B cell (primary cell): ENCODE measurements around the gene MBD6.

Experiments used
- EZH2 ChIP-seq: IDR thresholded peaks from 2 replicates; pipeline ENCODE4 v1.6.1; 2012; ENCODE audit warnings: borderline replicate concordance, low read depth, mild to moderate bottlenecking, moderate library complexity, low read length; ENCODE audit not compliant: insufficient read depth, poor library complexity, severe bottlenecking
- TF ChIP-seq, protein P1 (sequence below): fragments of 200-600 bp; IDR thresholded peaks from one replicate; pipeline ENCODE4 v1.8.0; 2022; ENCODE audit warnings: antibody characterized with exemption, mild to moderate bottlenecking

DNA sequence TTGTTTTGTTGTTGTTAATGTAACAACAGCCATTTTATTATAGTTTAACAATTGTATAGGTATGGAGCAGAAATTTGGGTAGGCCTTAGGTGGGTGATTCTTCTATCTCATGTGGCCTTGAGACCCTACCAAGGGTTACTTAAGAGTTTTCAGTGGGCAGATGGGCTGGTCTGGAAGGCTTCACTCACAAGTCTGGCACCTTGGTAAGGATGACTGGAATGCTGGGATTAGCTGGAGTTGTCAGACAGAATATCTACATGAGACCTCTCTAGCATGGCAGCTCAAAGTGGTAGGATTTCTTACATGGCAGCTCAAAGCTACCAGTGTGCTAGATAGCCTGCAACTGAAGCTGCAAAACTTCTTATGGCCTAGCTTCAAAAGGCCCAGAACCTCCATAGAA, 36.9 kb upstream of the MBD6 start:
- TF ChIP-seq, protein P1, sequence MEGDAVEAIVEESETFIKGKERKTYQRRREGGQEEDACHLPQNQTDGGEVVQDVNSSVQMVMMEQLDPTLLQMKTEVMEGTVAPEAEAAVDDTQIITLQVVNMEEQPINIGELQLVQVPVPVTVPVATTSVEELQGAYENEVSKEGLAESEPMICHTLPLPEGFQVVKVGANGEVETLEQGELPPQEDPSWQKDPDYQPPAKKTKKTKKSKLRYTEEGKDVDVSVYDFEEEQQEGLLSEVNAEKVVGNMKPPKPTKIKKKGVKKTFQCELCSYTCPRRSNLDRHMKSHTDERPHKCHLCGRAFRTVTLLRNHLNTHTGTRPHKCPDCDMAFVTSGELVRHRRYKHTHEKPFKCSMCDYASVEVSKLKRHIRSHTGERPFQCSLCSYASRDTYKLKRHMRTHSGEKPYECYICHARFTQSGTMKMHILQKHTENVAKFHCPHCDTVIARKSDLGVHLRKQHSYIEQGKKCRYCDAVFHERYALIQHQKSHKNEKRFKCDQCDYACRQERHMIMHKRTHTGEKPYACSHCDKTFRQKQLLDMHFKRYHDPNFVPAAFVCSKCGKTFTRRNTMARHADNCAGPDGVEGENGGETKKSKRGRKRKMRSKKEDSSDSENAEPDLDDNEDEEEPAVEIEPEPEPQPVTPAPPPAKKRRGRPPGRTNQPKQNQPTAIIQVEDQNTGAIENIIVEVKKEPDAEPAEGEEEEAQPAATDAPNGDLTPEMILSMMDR, result no peak
- TF ChIP-seq EZH2, result no peak
